Gastroesophageal sphincter (tissue), 4 donors: ENCODE measurements around the gene OASL. TPM values are rescaled to one million over a fixed set of nuclear protein-coding genes. Genes with fewer than 3 reads are reported as not detected.

Experiments
- ATAC-seq: fragments of 150-250 bp; one replicate; pipeline ENCODE4 v1.9.1; 2016; ENCODE audit warnings: mild to moderate bottlenecking, moderate library complexity
- H3K27ac ChIP-seq, 4 donors: fragments of 200-600 bp; sonication (generic) in 3 of 4; 1 replicate in 3 of 4; 2 replicates in 1 of 4; pipeline ENCODE4 v1.5.1; 2016 to 2019
- H3K27me3 ChIP-seq: fragments of 200-600 bp; sonication (generic); one replicate; pipeline ENCODE4 v1.5.1; 2019
- H3K36me3 ChIP-seq, 2 donors: fragments of 200-600 bp; sonication (generic); one replicate each; pipeline ENCODE4 v1.5.1; 2019; ENCODE audit warnings: control low read depth in 1 of 2
- H3K4me1 ChIP-seq, 3 donors: fragments of 200-600 bp; sonication (generic); 1 replicate in 2 of 3; 2 replicates in 1 of 3; pipeline ENCODE4 v1.5.1; 2016 to 2019; ENCODE audit warnings: control low read depth in 2 of 3
- H3K4me3 ChIP-seq, 2 donors: fragments of 200-600 bp; sonication (generic); one replicate each; pipeline ENCODE4 v1.5.1; 2019; ENCODE audit warnings: mild to moderate bottlenecking in 1 of 2, moderate library complexity in 1 of 2
- H3K9me3 ChIP-seq, 3 donors: fragments of 200-600 bp; sonication (generic); one replicate each; pipeline ENCODE4 v1.5.1; 2017 to 2019; ENCODE audit warnings: control low read depth in 2 of 3
- CTCF ChIP-seq, 4 experiments: fragments of 200-600 bp in 2 of 4; fragments of 450-650 bp in 2 of 4; sonication (generic) in 1 of 4; IDR thresholded peaks; one replicate each; pipeline ENCODE4 v1.5.1; 2017 to 2019; ENCODE audit warnings: antibody characterized with exemption in 4 of 4, mild to moderate bottlenecking in 2 of 4, moderate library complexity in 2 of 4
- EP300 ChIP-seq: sonication (generic); formaldehyde crosslinking; IDR thresholded peaks from one replicate; pipeline ENCODE4 v1.6.1; 2017; ENCODE audit warnings: antibody characterized with exemption, mild to moderate bottlenecking
- POLR2A ChIP-seq, 2 donors: fragments of 450-650 bp; IDR thresholded peaks; one replicate each; pipeline ENCODE4 v1.6.1; 2017; ENCODE audit warnings: antibody characterized with exemption in 2 of 2, mild to moderate bottlenecking in 2 of 2, moderate library complexity in 1 of 2
- POLR2AphosphoS5 ChIP-seq: sonication (generic); formaldehyde crosslinking; IDR thresholded peaks from one replicate; pipeline ENCODE4 v1.6.1; 2017; ENCODE audit warnings: antibody characterized with exemption
- WGBS, 2 donors: methylation state at CpG; one replicate each; pipeline ENCODE4 v1.1.5; 2018; ENCODE audit warnings: low coverage in 1 of 2; 5-methylcytosine and 5-hydroxymethylcytosine counted together
- total RNA-seq, 4 donors: library from RNA; depleted of rRNA; stranded (reverse); fragments of >200 nt; gene quantifications; one replicate each; pipeline ENCODE4 v1.1.0, GENCODE V29; 2016

The OASL gene, protein sequence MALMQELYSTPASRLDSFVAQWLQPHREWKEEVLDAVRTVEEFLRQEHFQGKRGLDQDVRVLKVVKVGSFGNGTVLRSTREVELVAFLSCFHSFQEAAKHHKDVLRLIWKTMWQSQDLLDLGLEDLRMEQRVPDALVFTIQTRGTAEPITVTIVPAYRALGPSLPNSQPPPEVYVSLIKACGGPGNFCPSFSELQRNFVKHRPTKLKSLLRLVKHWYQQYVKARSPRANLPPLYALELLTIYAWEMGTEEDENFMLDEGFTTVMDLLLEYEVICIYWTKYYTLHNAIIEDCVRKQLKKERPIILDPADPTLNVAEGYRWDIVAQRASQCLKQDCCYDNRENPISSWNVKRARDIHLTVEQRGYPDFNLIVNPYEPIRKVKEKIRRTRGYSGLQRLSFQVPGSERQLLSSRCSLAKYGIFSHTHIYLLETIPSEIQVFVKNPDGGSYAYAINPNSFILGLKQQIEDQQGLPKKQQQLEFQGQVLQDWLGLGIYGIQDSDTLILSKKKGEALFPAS
- total RNA-seq: 1 to 10 TPM in 1 of 4 donors, under 1 TPM in 3; 0.31 to 3.0 (median 0.38) TPM

DNA sequence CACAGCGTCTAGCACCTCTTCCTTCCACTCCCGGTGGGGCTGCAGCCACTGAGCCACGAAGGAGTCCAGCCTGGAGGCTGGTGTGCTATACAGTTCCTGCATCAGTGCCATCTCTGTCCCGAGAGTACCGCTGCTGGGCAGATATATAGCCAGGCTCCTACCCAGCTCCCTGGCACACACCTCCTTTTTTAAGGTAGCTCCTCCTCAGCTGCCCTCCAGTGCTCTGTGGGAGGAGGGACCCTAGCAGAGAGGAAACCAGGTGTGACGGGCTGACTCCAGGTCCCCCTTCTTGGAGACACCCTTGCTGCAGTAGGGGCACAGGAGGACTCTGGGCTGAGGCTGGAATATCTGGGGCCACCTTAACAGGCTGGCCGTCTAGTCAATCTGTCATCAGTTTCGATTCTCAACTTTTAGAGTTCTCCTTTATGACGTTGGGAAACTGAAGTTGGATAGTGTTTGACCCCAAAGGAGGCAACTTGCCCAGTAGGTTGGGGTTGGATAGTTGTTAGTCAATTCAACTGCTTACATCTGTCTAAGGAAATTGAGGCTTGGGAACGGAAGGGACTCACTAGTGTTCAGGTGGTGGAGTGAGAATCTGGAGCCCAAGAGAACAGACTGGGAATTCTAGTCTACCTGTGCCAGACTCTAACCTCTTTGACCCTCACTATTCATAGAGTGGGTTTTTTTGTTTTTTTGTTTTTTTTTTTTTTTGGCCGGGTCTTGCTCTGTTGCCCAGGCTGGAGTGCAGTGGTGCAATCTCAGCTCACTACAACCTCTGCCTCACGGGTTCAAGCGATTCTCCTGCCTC, at the start of gene OASL:
TSS of gene OASL (minus strand) at position 386 of the 808 bp plus-strand sequence. CDS start at position 111, 275 bp downstream.
- Histone ChIP-seq H3K27ac (peak within 1 kb of the TSS in 2 of 4 donors; percentile 10 to 24), H3K27me3 (peaks cover 39% of the 10 kb centered on the region), H3K36me3 (no peaks in the 10 kb centered on the region), H3K4me3 (peak within 1 kb of the TSS; percentile 13 to 49), H3K9me3 (no peaks in the 10 kb centered on the region), H3K4me1 (no peaks in the 10 kb centered on the region)
- WGBS, 2 donors: 50 to 60% methylated on average over 1 to 2 of the region's 13 CpGs
- TF ChIP-seq EP300 (no peak), CTCF (IDR thresholded peaks at IDR 0.05) (no peak), POLR2A (IDR thresholded peaks at IDR 0.05) (no peak), POLR2AphosphoS5 (no peak)
- peak; percentile 55 for ATAC-seq

GRCh38 chr12:121088195-121088585, 49.1 kb upstream of the OASL start:
- no peak overlapping the region for H3K27ac ChIP-seq
- no peak overlapping the region for H3K4me3 ChIP-seq
- TF ChIP-seq CTCF (IDR thresholded peaks at IDR 0.05): no peak
- TF ChIP-seq POLR2A (IDR thresholded peaks at IDR 0.05): no peak
- no peak for TF ChIP-seq EP300
- no peak for TF ChIP-seq POLR2AphosphoS5
- H3K36me3 ChIP-seq: no peaks in the 10 kb centered on the region
- H3K4me1 ChIP-seq: no peaks in the 10 kb centered on the region
- peaks cover under 1% of the 10 kb centered on the region for H3K27me3 ChIP-seq
- ATAC-seq: no peak
- no peaks in the 10 kb centered on the region for H3K9me3 ChIP-seq
- WGBS, 2 donors: 95 to 100% methylated on average over 1 to 6 of the region's 6 CpGs

GRCh38 chr12:121087467-121088194, 48.6 kb upstream of the OASL start:
- H3K27me3 ChIP-seq: no peaks in the 10 kb centered on the region
- H3K36me3 ChIP-seq: no peaks in the 10 kb centered on the region
- H3K4me1 ChIP-seq: no peaks in the 10 kb centered on the region
- 46 to 48% methylated on average over 6 of the region's 11 CpGs for WGBS, 2 donors
- TF ChIP-seq POLR2A (IDR thresholded peaks at IDR 0.05): no peak
- TF ChIP-seq POLR2AphosphoS5: no peak
- TF ChIP-seq EP300: no peak
- no peak for TF ChIP-seq CTCF (IDR thresholded peaks at IDR 0.05)
- no peak overlapping the region for H3K27ac ChIP-seq
- H3K9me3 ChIP-seq: no peaks in the 10 kb centered on the region
- no peak for ATAC-seq
- no peak overlapping the region for H3K4me3 ChIP-seq

- no peak for ATAC-seq
- 73 to 100% methylated on average over 1 to 5 of the region's 8 CpGs for WGBS, 2 donors
- no peak overlapping the region for H3K27ac ChIP-seq
- H3K4me3 ChIP-seq: no peak overlapping the region
- H3K9me3 ChIP-seq: no peaks in the 10 kb centered on the region
- TF ChIP-seq POLR2AphosphoS5 (no peak), EP300 (no peak)
- H3K4me1 ChIP-seq: no peaks in the 10 kb centered on the region
- no peaks in the 10 kb centered on the region for H3K36me3 ChIP-seq
- H3K27me3 ChIP-seq: no peaks in the 10 kb centered on the region
Measured at GRCh38 chr12:121086781-121087295, 47.8 kb upstream of the OASL start.
